Renal cortex interstitium (tissue), 11 donors: ENCODE results near the gene KRT1. TPM values are rescaled to one million over a fixed set of nuclear protein-coding genes. Genes with fewer than 3 reads are reported as not detected.
"Not testable (repeated sequence)": the region's sequence is repeated elsewhere in the genome, so short reads cannot be mapped to it uniquely, and the experiment has no call there.

Experiments
- DNase-seq, 11 donors: peaks; one replicate each; pipeline ENCODE4 v3.0.0-alpha.2; 2013; ENCODE audit warnings: low read depth in 9 of 11, low spot score in 4 of 11; ENCODE audit errors: extremely low read depth in 1 of 11
- polyA plus RNA-seq, 3 donors: library from polyadenylated mRNA; unstranded; fragments of 120-200 nt; gene quantifications; one replicate each; pipeline ENCODE4 v1.2.1, GENCODE V29; 2013; ENCODE audit not compliant: insufficient read length in 3 of 3

KRT1 gene
- polyA plus RNA-seq, 3 donors: 0.06 to 0.26 (median 0.11) TPM

- DNase-seq: no peak
These were observed 5.9 kb upstream of the KRT1 start for GRCh38 chr12:52686063-52686462.

GRCh38 chr12:52685406-52685890 is 5.2 kb upstream of the KRT1 start:
- DNase-seq: no peak

- no peak for DNase-seq
These were observed 4.2 kb upstream of the KRT1 start for GRCh38 chr12:52684431-52684830.

- no peak for DNase-seq
These were observed 3.5 kb upstream of the KRT1 start for GRCh38 chr12:52683575-52684300.

GRCh38 chr12:52682938-52683574 is 2.8 kb upstream of the KRT1 start:
- no peak for DNase-seq

GRCh38 chr12:52682381-52682660 is 2.1 kb upstream of the KRT1 start:
- no peak for DNase-seq

GRCh38 chr12:52681526-52682380 is 1.5 kb upstream of the KRT1 start:
- no peak for DNase-seq

GRCh38 chr12:52679875-52680274 is 332 bp downstream of the KRT1 start:
- DNase-seq: no peak

- DNase-seq: no peak
These were observed 2.5 kb downstream of the KRT1 start for GRCh38 chr12:52677671-52678070.

- no peak for DNase-seq
These were observed 3.1 kb downstream of the KRT1 start for GRCh38 chr12:52677126-52677525.

- DNase-seq: no peak
These were observed 4.0 kb downstream of the KRT1 start for GRCh38 chr12:52676163-52676562.

GRCh38 chr12:52675301-52675701 is 4.9 kb downstream of the KRT1 start:
- no peak for DNase-seq

GRCh38 chr12:52674433-52674775 is 5.8 kb downstream of the KRT1 start:
- DNase-seq: no peak

- no peak for DNase-seq
These were observed 6.3 kb downstream of the KRT1 start for GRCh38 chr12:52673713-52674432.

GRCh38 chr12:52673217-52673616 is 7.0 kb downstream of the KRT1 start:
- no peak for DNase-seq

GRCh38 chr12:52672321-52672933 is 7.8 kb downstream of the KRT1 start:
- DNase-seq: no peak

- DNase-seq: no peak
These were observed 9.2 kb downstream of the KRT1 start for GRCh38 chr12:52670961-52671360.

- no peak for DNase-seq
These were observed 9.7 kb downstream of the KRT1 start for GRCh38 chr12:52670506-52670905.

GRCh38 chr12:52669941-52670340 is 10.3 kb downstream of the KRT1 start:
- not testable (repeated sequence) for DNase-seq
